ENCODE results near the gene FOLR2.

Gene FOLR2

DNA sequence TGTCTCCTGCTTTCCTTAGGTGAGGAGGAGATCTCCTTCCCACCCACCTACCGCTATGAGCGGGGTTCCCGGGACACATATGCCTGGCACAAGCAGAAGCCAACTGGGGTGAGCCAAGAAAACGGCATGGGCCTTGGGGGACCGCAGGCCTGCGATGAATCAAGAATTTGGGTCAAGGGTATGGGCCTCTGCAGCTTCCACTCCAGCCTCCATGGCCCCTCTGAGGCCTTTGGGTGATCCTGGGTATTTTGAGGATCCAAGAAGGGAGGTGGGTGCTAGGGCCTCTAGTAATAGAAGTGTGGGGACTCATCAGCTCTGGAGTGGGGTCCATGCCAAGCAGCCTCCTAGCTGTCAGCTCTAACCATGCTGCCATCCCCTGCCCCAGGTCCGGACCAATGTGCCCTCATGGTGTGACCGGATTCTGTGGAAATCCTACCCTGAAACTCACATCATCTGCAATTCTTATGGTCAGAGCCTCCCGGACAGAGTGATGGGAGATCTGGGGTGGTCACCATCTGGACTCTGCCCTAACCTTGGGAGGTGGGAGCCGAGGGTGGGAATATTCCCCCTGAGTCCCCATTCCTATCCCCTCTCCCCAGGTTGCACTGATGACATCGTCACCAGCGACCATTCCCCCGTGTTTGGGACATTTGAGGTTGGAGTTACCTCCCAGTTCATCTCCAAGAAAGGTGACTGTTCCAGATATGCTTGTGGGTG is 16.6 kb downstream of the FOLR2 start:
- TF ChIP-seq, protein P1, sequence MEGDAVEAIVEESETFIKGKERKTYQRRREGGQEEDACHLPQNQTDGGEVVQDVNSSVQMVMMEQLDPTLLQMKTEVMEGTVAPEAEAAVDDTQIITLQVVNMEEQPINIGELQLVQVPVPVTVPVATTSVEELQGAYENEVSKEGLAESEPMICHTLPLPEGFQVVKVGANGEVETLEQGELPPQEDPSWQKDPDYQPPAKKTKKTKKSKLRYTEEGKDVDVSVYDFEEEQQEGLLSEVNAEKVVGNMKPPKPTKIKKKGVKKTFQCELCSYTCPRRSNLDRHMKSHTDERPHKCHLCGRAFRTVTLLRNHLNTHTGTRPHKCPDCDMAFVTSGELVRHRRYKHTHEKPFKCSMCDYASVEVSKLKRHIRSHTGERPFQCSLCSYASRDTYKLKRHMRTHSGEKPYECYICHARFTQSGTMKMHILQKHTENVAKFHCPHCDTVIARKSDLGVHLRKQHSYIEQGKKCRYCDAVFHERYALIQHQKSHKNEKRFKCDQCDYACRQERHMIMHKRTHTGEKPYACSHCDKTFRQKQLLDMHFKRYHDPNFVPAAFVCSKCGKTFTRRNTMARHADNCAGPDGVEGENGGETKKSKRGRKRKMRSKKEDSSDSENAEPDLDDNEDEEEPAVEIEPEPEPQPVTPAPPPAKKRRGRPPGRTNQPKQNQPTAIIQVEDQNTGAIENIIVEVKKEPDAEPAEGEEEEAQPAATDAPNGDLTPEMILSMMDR (IDR thresholded peaks at IDR 0.05; ENCODE audit: insufficient read depth, low read length, poor library complexity, severe bottlenecking) = no peak
- no peak for TF ChIP-seq EZH2phosphoT487 (conservative IDR thresholded peaks at IDR 0.05; ENCODE audit: low read length)
- Histone ChIP-seq H4K20me1 (ENCODE audit: low read depth, low read length) (no peaks in the 10 kb centered on the region), H3K4me2 (ENCODE audit: low read depth, low read length, poor library complexity, severe bottlenecking) (no peak overlapping the region)

DNA sequence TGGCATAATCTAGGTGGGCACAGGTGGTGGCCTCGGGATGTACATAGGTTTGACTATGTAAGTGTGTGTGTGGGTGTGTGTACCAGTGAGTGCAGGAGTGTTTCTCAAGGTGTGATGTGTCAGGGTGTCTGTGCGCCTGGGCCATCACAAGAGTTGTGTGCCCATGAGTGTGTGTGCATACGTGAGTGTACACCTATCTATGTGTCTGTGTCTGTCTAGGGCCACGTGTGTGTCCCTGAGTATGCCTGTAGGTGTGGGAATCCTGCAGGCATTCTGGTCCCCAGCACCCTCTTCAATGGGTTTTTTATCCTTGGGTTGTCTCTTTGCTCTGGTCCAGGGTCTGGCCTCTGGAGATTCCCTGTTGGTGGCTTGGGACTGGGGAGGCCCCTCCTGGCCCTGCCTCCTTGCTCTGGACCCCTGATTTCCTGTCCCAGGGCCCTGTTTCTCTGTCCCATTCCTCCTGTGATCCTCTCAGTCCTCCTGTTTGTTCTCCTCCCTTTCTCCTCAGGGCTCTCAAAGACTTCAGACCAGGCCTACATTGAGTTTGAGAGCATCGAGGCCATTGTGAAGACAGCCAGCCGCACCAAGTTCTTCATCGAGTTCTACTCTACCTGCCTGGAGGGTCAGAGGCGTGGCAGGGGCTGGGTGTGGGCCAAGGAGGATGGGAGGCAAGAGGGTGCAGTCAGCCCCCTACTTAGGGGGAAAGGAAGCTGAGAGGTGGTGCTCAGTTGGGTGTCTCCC is 17.3 kb downstream of the FOLR2 start:
- no peak for TF ChIP-seq EZH2phosphoT487 (conservative IDR thresholded peaks at IDR 0.05; ENCODE audit: low read length)
- TF ChIP-seq, protein P1 (IDR thresholded peaks at IDR 0.05; ENCODE audit: insufficient read depth, low read length, poor library complexity, severe bottlenecking) = no peak
- Histone ChIP-seq H4K20me1 (ENCODE audit: low read depth, low read length) (no peaks in the 10 kb centered on the region), H3K9me3 (ENCODE audit: insufficient read depth, low read length) (no peaks in the 10 kb centered on the region), H2AFZ (ENCODE audit: low read depth, low read length, severe bottlenecking) (no peak overlapping the region), H3K4me2 (ENCODE audit: low read depth, low read length, poor library complexity, severe bottlenecking) (no peak overlapping the region), H3K36me3 (ENCODE audit: low read length) (peaks cover 4% of the 10 kb centered on the region; the same call in 1 of the 2 replicates), H3K79me2 (ENCODE audit: insufficient read depth, low read length) (no peaks in the 10 kb centered on the region), H3K27me3 (ENCODE audit: low read length) (no peaks in the 10 kb centered on the region), H3K27ac (ENCODE audit: low read depth, low read length) (no peak overlapping the region), H3K4me3 (ENCODE audit: insufficient read depth, low read length, poor library complexity, severe bottlenecking) (no peak overlapping the region), H3F3A (ENCODE audit: insufficient read depth) (peaks cover 6% of the 10 kb centered on the region), H3K9ac (ENCODE audit: low read length) (no peak overlapping the region), H3K9me2 (replicated peaks; ENCODE audit: insufficient read depth, low read length) (no peaks in the 10 kb centered on the region)

More for the DNA sequence above, 16.6 kb downstream of the FOLR2 start:
- Histone ChIP-seq H3F3A (ENCODE audit: insufficient read depth) (peaks cover 6% of the 10 kb centered on the region), H3K27me3 (ENCODE audit: low read length) (no peaks in the 10 kb centered on the region), H3K36me3 (ENCODE audit: low read length) (no peaks in the 10 kb centered on the region; the same call in 1 of the 2 replicates), H2AFZ (ENCODE audit: low read depth, low read length, severe bottlenecking) (no peak overlapping the region), H3K9me2 (replicated peaks; ENCODE audit: insufficient read depth, low read length) (no peaks in the 10 kb centered on the region), H3K9me3 (ENCODE audit: insufficient read depth, low read length) (no peaks in the 10 kb centered on the region), H3K9ac (ENCODE audit: low read length) (no peak overlapping the region), H3K79me2 (ENCODE audit: insufficient read depth, low read length) (no peaks in the 10 kb centered on the region), H3K4me3 (ENCODE audit: insufficient read depth, low read length, poor library complexity, severe bottlenecking) (no peak overlapping the region), H3K27ac (ENCODE audit: low read depth, low read length) (no peak overlapping the region)

DNA sequence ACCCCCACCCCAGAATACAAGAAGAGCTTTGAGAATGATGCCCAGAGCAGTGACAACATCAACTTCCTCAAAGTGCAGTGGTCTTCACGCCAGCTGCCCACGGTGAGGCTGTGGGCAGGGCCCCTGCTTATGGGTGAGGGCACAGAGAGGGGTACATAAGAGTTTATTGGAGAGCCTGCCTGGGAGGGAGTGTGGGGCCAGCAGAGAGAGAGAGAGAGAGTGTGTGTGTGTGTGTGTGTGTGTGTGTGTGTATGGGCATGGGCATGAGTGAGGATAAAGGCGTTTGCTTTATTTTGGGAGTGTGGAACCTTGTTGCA is 17.9 kb downstream of the FOLR2 start:
- Histone ChIP-seq H3K4me2 (ENCODE audit: low read depth, low read length, poor library complexity, severe bottlenecking) (no peak overlapping the region), H3K79me2 (ENCODE audit: insufficient read depth, low read length) (no peaks in the 10 kb centered on the region), H2AFZ (ENCODE audit: low read depth, low read length, severe bottlenecking) (no peak overlapping the region), H3F3A (ENCODE audit: insufficient read depth) (peaks cover 6% of the 10 kb centered on the region), H3K36me3 (ENCODE audit: low read length) (peaks cover 4% of the 10 kb centered on the region; the same call in 1 of the 2 replicates), H3K27me3 (ENCODE audit: low read length) (no peaks in the 10 kb centered on the region), H3K4me3 (ENCODE audit: insufficient read depth, low read length, poor library complexity, severe bottlenecking) (no peak overlapping the region), H3K27ac (ENCODE audit: low read depth, low read length) (no peak overlapping the region), H3K9ac (ENCODE audit: low read length) (no peak overlapping the region), H3K9me3 (ENCODE audit: insufficient read depth, low read length) (no peaks in the 10 kb centered on the region), H3K9me2 (replicated peaks; ENCODE audit: insufficient read depth, low read length) (no peaks in the 10 kb centered on the region), H4K20me1 (ENCODE audit: low read depth, low read length) (no peaks in the 10 kb centered on the region)
- TF ChIP-seq, protein P1 (IDR thresholded peaks at IDR 0.05; ENCODE audit: insufficient read depth, low read length, poor library complexity, severe bottlenecking) = no peak
- TF ChIP-seq EZH2phosphoT487 (conservative IDR thresholded peaks at IDR 0.05; ENCODE audit: low read length) = no peak
